Measurements from ENCODE around the gene SRPK2. TPM values are rescaled to one million over a fixed set of nuclear protein-coding genes. Genes with fewer than 3 reads are reported as not detected.

Gene SRPK2
- polyA plus RNA-seq, 1 of the 3 experiments (the other 2 are of a cell fraction), result 15.4 TPM

DNA sequence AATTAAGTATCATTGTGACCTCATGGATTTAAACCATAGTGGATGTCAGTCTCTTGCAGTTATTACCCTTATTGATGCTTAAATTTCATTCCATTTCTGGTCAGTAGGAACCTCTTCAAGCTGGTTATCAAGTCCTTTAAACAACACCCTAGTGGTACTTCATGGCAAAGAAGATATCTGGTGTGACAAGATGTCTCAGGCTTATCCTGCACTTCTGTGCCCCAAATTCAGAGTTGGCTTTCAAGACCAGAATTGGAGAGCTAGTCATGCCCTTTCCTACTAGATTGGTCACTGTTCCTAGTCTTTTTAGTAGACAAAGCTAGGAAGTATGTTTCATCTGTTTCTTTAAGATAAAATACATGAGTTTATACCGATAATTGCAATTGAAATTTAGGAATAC, 319.8 kb downstream of the SRPK2 start:
- Histone ChIP-seq H3K27me3 (ENCODE audit: insufficient read depth) (no peaks in the 10 kb centered on the region), H3K9me2 (no peaks in the 10 kb centered on the region), H3K36me3 (replicated peaks in 1 of 2; ENCODE audit: control insufficient read depth in 1 of 2, insufficient read depth in 2 of 2, low read length in 1 of 2) (peaks cover 64 to 88% of the 10 kb centered on the region in 2 experiments), H4K20me1 (ENCODE audit: insufficient read depth) (peaks cover 5% of the 10 kb centered on the region; the same call in 1 of the 2 replicates), H3K4me3 (ENCODE audit: low read depth in 2 of 2, low read length in 1 of 2) (no peak overlapping the region), H2AFZ (ENCODE audit: low read depth) (no peak overlapping the region), H3K4me1 (ENCODE audit: control insufficient read depth in 1 of 2, insufficient read depth in 2 of 2, low read depth in 1 of 2, low read length in 1 of 2) (no peaks in the 10 kb centered on the region; a peak in 1 of 4 replicates), H3F3A (replicated peaks; ENCODE audit: insufficient read depth) (peaks cover 30% of the 10 kb centered on the region), H3K79me2 (ENCODE audit: insufficient read depth) (peaks cover 89% of the 10 kb centered on the region), H3K27ac (ENCODE audit: low read depth in 2 of 2, low read length in 1 of 2) (no peak overlapping the region), H3K9me3 (no peaks in the 10 kb centered on the region), H3K4me2 (no peak overlapping the region), H3K9ac (no peak overlapping the region)
- CTCF ChIA-PET, result interaction anchor here (0.9 to 1.2 kb wide), 2 partner anchors 13 to 55 kb away, joined by 3 to 4 read pairs; partner anchors contain the start of gene KMT2E
- POLR2A ChIA-PET, result interaction anchor here (0.5 kb wide), 1 partner anchor 123 kb away, joined by 4 read pairs; no protein-coding TSS in a partner anchor
- TF ChIP-seq SIN3A (IDR thresholded peaks at IDR 0.05; ENCODE audit: borderline replicate concordance, low read depth, low read length), result no peak
- 100% methylated on average over 1 of the region's 1 CpG for WGBS (ENCODE audit: low lambda C conversion rate)
- no peak for DNase-seq

DNA sequence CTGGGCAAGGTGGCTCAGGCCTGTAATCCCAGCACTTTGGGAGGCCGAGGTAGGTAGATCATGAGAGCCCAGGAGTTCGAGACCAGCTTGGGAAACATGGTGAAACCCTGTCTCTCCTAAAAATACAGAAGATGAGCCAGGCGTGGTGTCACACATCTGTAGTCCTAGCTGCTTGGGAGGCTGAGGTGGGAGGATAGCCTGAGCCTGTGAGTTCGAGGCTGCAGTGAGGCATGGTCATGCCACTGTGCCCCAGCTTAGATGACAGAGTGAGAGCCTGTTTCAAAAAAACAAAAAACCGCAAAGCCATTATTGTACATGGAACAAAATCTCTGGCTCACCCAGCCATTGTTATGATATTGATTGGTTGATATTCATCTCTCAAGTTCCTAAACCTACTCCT, 321.0 kb downstream of the SRPK2 start:
- Histone ChIP-seq H3K79me2 (ENCODE audit: insufficient read depth) (peaks cover 90% of the 10 kb centered on the region), H3K27me3 (ENCODE audit: insufficient read depth) (no peaks in the 10 kb centered on the region)
- whole genome bisulfite sequencing (ENCODE audit: low lambda C conversion rate), result 97% methylated on average over 5 of the region's 5 CpGs

More for the DNA sequence above, 321.0 kb downstream of the SRPK2 start:
- Histone ChIP-seq H3F3A (replicated peaks; ENCODE audit: insufficient read depth) (peaks cover 22% of the 10 kb centered on the region), H3K9me2 (no peaks in the 10 kb centered on the region), H3K36me3 (replicated peaks in 1 of 2; ENCODE audit: control insufficient read depth in 1 of 2, insufficient read depth in 2 of 2, low read length in 1 of 2) (peaks cover 70 to 87% of the 10 kb centered on the region in 2 experiments), H3K27ac (ENCODE audit: low read depth in 2 of 2, low read length in 1 of 2) (no peak overlapping the region), H3K4me3 (ENCODE audit: low read depth in 2 of 2, low read length in 1 of 2) (no peak overlapping the region), H3K4me2 (no peak overlapping the region), H3K4me1 (ENCODE audit: control insufficient read depth in 1 of 2, insufficient read depth in 2 of 2, low read depth in 1 of 2, low read length in 1 of 2) (no peaks in the 10 kb centered on the region; a peak in 1 of 4 replicates), H4K20me1 (ENCODE audit: insufficient read depth) (peaks cover 15% of the 10 kb centered on the region; the same call in 1 of the 2 replicates), H3K9ac (no peak overlapping the region), H3K9me3 (no peaks in the 10 kb centered on the region), H2AFZ (ENCODE audit: low read depth) (no peak overlapping the region)
- CTCF ChIA-PET, result interaction anchor here (1.0 kb wide), 1 partner anchor 15 kb away, joined by 5 read pairs; no protein-coding TSS in a partner anchor
- DNase-seq, result no peak
- TF ChIP-seq MEF2A (IDR thresholded peaks at IDR 0.05; ENCODE audit: borderline replicate concordance, low read depth) (no peak), FOXJ3 (CRISPR knock-in tag; IDR thresholded peaks at IDR 0.05) (no peak)
- TF ChIP-seq, protein P1, sequence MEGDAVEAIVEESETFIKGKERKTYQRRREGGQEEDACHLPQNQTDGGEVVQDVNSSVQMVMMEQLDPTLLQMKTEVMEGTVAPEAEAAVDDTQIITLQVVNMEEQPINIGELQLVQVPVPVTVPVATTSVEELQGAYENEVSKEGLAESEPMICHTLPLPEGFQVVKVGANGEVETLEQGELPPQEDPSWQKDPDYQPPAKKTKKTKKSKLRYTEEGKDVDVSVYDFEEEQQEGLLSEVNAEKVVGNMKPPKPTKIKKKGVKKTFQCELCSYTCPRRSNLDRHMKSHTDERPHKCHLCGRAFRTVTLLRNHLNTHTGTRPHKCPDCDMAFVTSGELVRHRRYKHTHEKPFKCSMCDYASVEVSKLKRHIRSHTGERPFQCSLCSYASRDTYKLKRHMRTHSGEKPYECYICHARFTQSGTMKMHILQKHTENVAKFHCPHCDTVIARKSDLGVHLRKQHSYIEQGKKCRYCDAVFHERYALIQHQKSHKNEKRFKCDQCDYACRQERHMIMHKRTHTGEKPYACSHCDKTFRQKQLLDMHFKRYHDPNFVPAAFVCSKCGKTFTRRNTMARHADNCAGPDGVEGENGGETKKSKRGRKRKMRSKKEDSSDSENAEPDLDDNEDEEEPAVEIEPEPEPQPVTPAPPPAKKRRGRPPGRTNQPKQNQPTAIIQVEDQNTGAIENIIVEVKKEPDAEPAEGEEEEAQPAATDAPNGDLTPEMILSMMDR (IDR thresholded peaks at IDR 0.05), result no peak
- POLR2A ChIA-PET, result interaction anchor here (0.7 kb wide), 1 partner anchor 744 kb away, joined by 7 read pairs; no protein-coding TSS in a partner anchor

Small RNA genes lying within 50 kb of the gene (small RNA-seq; reads per million reads assigned to genes)
- gene AC005070.2 (0 reads per million in 7 experiments), gene RNU6-1322P (0 reads per million in 7 experiments)

Other genes starting within 250 kb of the SRPK2 start
- gene PUS7, start 133.3 kb upstream of the SRPK2 start, polyA plus RNA-seq (2012; rRNA removed), result 18.8 and 22.6 TPM in 2 replicates
- gene RINT1, start 143.3 kb upstream of the SRPK2 start, polyA plus RNA-seq (2012; rRNA removed), result 13.1 and 19.1 TPM in 2 replicates
- gene EFCAB10, start 192.6 kb upstream of the SRPK2 start, polyA plus RNA-seq (2012; rRNA removed), result 0.51 and 0.80 TPM in 2 replicates

Data from SK-N-SH (cell line).